Keratinocyte (primary cell): ENCODE measurements around the gene MTO1. TPM values are rescaled to one million over a fixed set of nuclear protein-coding genes. Genes with fewer than 3 reads are reported as not detected.
A peak's percentile ranks its signal among the peaks of the same experiment; 100 is the strongest.

Experiments
- DNase-seq: peaks from one replicate; pipeline ENCODE4 v3.0.0-alpha.2; 2011; ENCODE audit warnings: low read depth, missing footprints, low spot score
- FAIRE-seq: peaks from 2 replicates; lab custom pipeline; 2011; peaks lifted over from hg19 to GRCh38; lab: Jason Lieb, UNC
- H2AFZ ChIP-seq: 2 replicates; pipeline ENCODE4 v1.6.0; 2012; ENCODE audit warnings: low read length, control low read depth, inconsistent platforms; ENCODE audit not compliant: control insufficient read depth
- H3K27ac ChIP-seq: 2 replicates; pipeline ENCODE4 v1.5.1; 2011; ENCODE audit warnings: low read length; ENCODE audit not compliant: control insufficient read depth, insufficient read depth
- H3K27me3 ChIP-seq: 3 replicates; pipeline ENCODE4 v1.6.0; 2011; ENCODE audit warnings: low read length; ENCODE audit not compliant: control insufficient read depth, insufficient read depth; ENCODE audit errors: extremely low read depth
- H3K36me3 ChIP-seq, 2 experiments: 2 replicates in 1 of 2; 3 replicates in 1 of 2; pipeline ENCODE4 v1.5.1; 2011; ENCODE audit warnings: low read length in 2 of 2, mild to moderate bottlenecking in 1 of 2; ENCODE audit not compliant: control insufficient read depth in 2 of 2, insufficient read depth in 2 of 2; ENCODE audit errors: extremely low read depth in 1 of 2
- H3K4me1 ChIP-seq: 3 replicates; pipeline ENCODE4 v1.5.1; 2011; ENCODE audit warnings: low read length; ENCODE audit not compliant: control insufficient read depth, insufficient read depth; ENCODE audit errors: extremely low read depth
- H3K4me2 ChIP-seq: 3 replicates; pipeline ENCODE4 v1.6.0; 2011; ENCODE audit warnings: low read depth, low read length; ENCODE audit not compliant: control insufficient read depth, insufficient read depth; ENCODE audit errors: extremely low read depth
- H3K4me3 ChIP-seq, 3 experiments: fragments of 200-600 bp in 1 of 3; sonication (generic) in 1 of 3; 2 replicates in 2 of 3; 3 replicates in 1 of 3; pipeline ENCODE4 v1.5.1; 2011 to 2016; ENCODE audit warnings: low read length in 3 of 3, mild to moderate bottlenecking in 3 of 3, control low read depth in 2 of 3, inconsistent platforms in 1 of 3, low read depth in 1 of 3, mixed read lengths in 1 of 3, mixed run types in 1 of 3, moderate library complexity in 1 of 3; ENCODE audit not compliant: control insufficient read depth in 2 of 3, insufficient read depth in 2 of 3; ENCODE audit errors: extremely low read depth in 1 of 3
- H3K79me2 ChIP-seq: 2 replicates; pipeline ENCODE4 v1.6.0; 2012; ENCODE audit warnings: low read length; ENCODE audit not compliant: control insufficient read depth, insufficient read depth
- H3K9ac ChIP-seq: 3 replicates; pipeline ENCODE4 v1.6.0; 2011; ENCODE audit warnings: low read length; ENCODE audit not compliant: control insufficient read depth, insufficient read depth; ENCODE audit errors: extremely low read depth
- H3K9me1 ChIP-seq: 3 replicates; pipeline ENCODE4 v1.6.0; 2011; ENCODE audit warnings: low read length; ENCODE audit not compliant: control insufficient read depth, insufficient read depth; ENCODE audit errors: extremely low read depth
- H3K9me3 ChIP-seq: 2 replicates; pipeline ENCODE4 v1.5.1; 2012; ENCODE audit warnings: low read depth, low read length; ENCODE audit not compliant: control insufficient read depth
- H4K20me1 ChIP-seq: 3 replicates; pipeline ENCODE4 v1.6.0; 2011; ENCODE audit warnings: low read length; ENCODE audit not compliant: control insufficient read depth, insufficient read depth; ENCODE audit errors: extremely low read depth
- EZH2 ChIP-seq: IDR thresholded peaks from one replicate; pipeline ENCODE4 v1.6.1; 2012; ENCODE audit warnings: inconsistent platforms, mild to moderate bottlenecking, low read length, moderate library complexity
- dilution Hi-C: fragments of 300-500 bp; cut with MboI; formaldehyde crosslinking; loops from one replicate; pipeline ENCODE4 v1.7.0; 2020; ENCODE audit warnings: low sequenced_read_pairs; ENCODE audit not compliant: extremely low pct_ligation_motif_present
- polyA plus RNA-seq, 5 experiments: library from polyadenylated mRNA; depleted of rRNA in 3 of 5; stranded (reverse) in 3 of 5; stranded (forward) in 1 of 5; unstranded in 1 of 5; fragments of >200 nt; gene quantifications; 1 replicate in 1 of 5; 2 replicates in 3 of 5; 3 replicates in 1 of 5; pipeline versions ENCODE4 v1.2.1 to v1.2.3, GENCODE V29; 2011 to 2012; ENCODE audit warnings: missing spikeins in 2 of 5, low read depth in 1 of 5, low replicate concordance in 1 of 5
- TF ChIP-seq, protein P1 (sequence below), 3 experiments: IDR thresholded peaks in 1 of 3; conservative IDR thresholded peaks in 1 of 3; optimal IDR thresholded peaks in 1 of 3; 2 replicates in 2 of 3; 3 replicates in 1 of 3; pipeline versions ENCODE3 to v1.5.1; 2011; ENCODE audit warnings: low read length in 3 of 3, mild to moderate bottlenecking in 3 of 3, moderate library complexity in 2 of 3, control low read depth in 1 of 3, inconsistent platforms in 1 of 3; ENCODE audit not compliant: insufficient read depth in 2 of 3; ENCODE audit errors: extremely low read depth in 1 of 3

Gene MTO1
- polyA plus RNA-seq, 1 donor (not counting 4 experiments of a cell fraction or from before 2014, with no cell fraction given) = 24.5 TPM

DNA sequence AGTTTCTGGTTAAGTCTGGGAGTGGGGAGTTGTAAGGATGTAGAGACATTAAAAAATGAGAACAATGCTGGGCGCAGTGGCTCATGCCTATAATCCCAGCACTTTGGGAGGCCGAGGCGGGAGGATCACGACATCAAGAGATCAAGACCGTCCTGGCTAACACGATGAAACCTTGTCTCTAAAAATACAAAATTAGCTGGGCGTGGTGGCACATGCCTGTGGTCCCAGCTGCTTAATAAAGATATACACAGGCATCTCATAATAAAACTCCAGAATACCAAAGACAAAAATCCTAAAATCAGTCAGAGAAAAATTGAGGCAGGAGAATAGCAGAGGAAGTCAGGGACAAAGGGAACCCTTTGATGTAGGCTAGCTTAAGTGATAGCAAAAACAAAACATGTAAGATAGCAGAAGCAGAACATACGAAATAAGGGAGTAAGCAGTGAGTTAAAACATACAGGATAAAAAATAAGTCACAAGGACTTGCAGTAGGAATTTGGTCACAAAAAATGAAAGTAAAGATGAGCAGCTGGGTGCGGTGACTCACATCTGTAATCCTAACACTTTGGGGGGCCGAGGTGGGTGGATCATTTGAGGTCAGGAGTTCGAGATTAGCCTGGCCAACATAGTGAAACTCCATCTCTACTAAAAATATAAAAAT, 43.3 kb upstream of the MTO1 start:
- dilution Hi-C loops = no loop called here
- DNase-seq (no peak), FAIRE-seq (no peak)
- Histone ChIP-seq H3K79me2 (no peaks in the 10 kb centered on the region), H3K9me3 (no peaks in the 10 kb centered on the region), H2AFZ (no peak overlapping the region), H3K4me1 (no peaks in the 10 kb centered on the region), H4K20me1 (no peaks in the 10 kb centered on the region), H3K27ac (no peak overlapping the region), H3K4me3 (no peak overlapping the region), H3K27me3 (no peaks in the 10 kb centered on the region), H3K9ac (no peak overlapping the region), H3K36me3 (no peaks in the 10 kb centered on the region), H3K9me1 (no peaks in the 10 kb centered on the region), H3K4me2 (no peak overlapping the region)
- no peak for TF ChIP-seq EZH2
- TF ChIP-seq, protein P1, sequence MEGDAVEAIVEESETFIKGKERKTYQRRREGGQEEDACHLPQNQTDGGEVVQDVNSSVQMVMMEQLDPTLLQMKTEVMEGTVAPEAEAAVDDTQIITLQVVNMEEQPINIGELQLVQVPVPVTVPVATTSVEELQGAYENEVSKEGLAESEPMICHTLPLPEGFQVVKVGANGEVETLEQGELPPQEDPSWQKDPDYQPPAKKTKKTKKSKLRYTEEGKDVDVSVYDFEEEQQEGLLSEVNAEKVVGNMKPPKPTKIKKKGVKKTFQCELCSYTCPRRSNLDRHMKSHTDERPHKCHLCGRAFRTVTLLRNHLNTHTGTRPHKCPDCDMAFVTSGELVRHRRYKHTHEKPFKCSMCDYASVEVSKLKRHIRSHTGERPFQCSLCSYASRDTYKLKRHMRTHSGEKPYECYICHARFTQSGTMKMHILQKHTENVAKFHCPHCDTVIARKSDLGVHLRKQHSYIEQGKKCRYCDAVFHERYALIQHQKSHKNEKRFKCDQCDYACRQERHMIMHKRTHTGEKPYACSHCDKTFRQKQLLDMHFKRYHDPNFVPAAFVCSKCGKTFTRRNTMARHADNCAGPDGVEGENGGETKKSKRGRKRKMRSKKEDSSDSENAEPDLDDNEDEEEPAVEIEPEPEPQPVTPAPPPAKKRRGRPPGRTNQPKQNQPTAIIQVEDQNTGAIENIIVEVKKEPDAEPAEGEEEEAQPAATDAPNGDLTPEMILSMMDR (optimal IDR thresholded peaks at IDR 0.05 in 1 of 3, IDR thresholded peaks at IDR 0.05 in 1 of 3, conservative IDR thresholded peaks at IDR 0.05 in 1 of 3; ENCODE audit: extremely low read depth in 1 of 3, insufficient read depth in 2 of 3, low read length in 3 of 3) = no peak

DNA sequence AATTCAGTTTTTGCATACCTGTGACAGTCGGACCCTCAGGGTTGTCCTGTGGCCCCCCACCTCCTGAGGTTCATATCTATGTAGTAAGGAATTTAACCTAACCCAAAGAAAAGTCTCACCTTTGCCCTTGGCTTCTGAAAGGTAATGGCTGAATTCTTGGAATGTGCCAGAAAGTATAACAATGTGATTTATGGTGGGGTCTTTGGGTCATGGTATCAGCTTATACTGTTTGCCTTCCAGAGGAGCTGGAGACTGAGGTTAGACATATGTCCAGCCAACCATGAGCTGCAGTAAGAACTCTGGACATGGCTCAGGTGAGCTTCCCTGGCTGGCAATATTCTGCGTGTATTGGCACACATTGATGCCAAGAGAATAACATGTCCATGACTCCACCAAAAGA, 40.0 kb upstream of the MTO1 start:
- dilution Hi-C loops = no loop called here
- TF ChIP-seq, protein P1 (optimal IDR thresholded peaks at IDR 0.05 in 1 of 3, IDR thresholded peaks at IDR 0.05 in 1 of 3, conservative IDR thresholded peaks at IDR 0.05 in 1 of 3; ENCODE audit: extremely low read depth in 1 of 3, insufficient read depth in 2 of 3, low read length in 3 of 3) = no peak
- TF ChIP-seq EZH2 = no peak
- Histone ChIP-seq H3K4me3 (no peak overlapping the region), H3K9me1 (no peaks in the 10 kb centered on the region), H4K20me1 (no peaks in the 10 kb centered on the region), H3K9me3 (no peaks in the 10 kb centered on the region), H3K27me3 (no peaks in the 10 kb centered on the region), H3K27ac (no peak overlapping the region), H3K4me2 (no peak overlapping the region), H3K9ac (no peak overlapping the region), H3K4me1 (no peaks in the 10 kb centered on the region), H3K36me3 (no peaks in the 10 kb centered on the region), H3K79me2 (no peaks in the 10 kb centered on the region), H2AFZ (no peak overlapping the region)
- FAIRE-seq (peak; percentile 23), DNase-seq (no peak)
